ENCODE measurements around the gene ANKLE2.
"Not testable (repeated sequence)": the region's sequence is repeated elsewhere in the genome, so short reads cannot be mapped to it uniquely, and the experiment has no call there.

ANKLE2 gene

GRCh38 chr12:132717531-132718387 lies 43.9 kb downstream of the ANKLE2 start:
- peak in 1 of 2 experiments; percentile 35 for DNase-seq

- DNase-seq: no peak
Observed at GRCh38 chr12:132717011-132717410, 44.6 kb downstream of the ANKLE2 start.

- DNase-seq: no peak
Observed at GRCh38 chr12:132716356-132716755, 45.3 kb downstream of the ANKLE2 start.

- no peak for DNase-seq
Observed at GRCh38 chr12:132715874-132716273, 45.8 kb downstream of the ANKLE2 start.

- DNase-seq: no peak
Observed at GRCh38 chr12:132713123-132713522, 48.5 kb downstream of the ANKLE2 start.

- DNase-seq: peak in 1 of 2 experiments; percentile 47
Observed at GRCh38 chr12:132711080-132711843, 50.4 kb downstream of the ANKLE2 start.

GRCh38 chr12:132710405-132711079 lies 51.1 kb downstream of the ANKLE2 start, which contains the start of gene PGAM5:
Gene PGAM5 (plus strand): TSS chr12:132710842. CDS start chr12:132710877, 35 bp downstream.
- peak; percentile 50 to 93 for DNase-seq

GRCh38 chr12:132710043-132710404 lies 51.6 kb downstream of the ANKLE2 start:
- peak in 1 of 2 experiments; percentile 47 for DNase-seq

- DNase-seq: no peak
Observed at GRCh38 chr12:132708150-132708549, 53.5 kb downstream of the ANKLE2 start.

- DNase-seq: no peak
Observed at GRCh38 chr12:132707241-132707640, 54.4 kb downstream of the ANKLE2 start.

- DNase-seq: no peak
Observed at GRCh38 chr12:132703641-132704040, 58.0 kb downstream of the ANKLE2 start.

- DNase-seq: no peak
Observed at GRCh38 chr12:132702640-132703039, 59.0 kb downstream of the ANKLE2 start.

- no peak for DNase-seq
Observed at GRCh38 chr12:132700212-132700822, 61.3 kb downstream of the ANKLE2 start.

GRCh38 chr12:132698341-132698740 lies 63.3 kb downstream of the ANKLE2 start:
- no peak for DNase-seq

- DNase-seq: no peak
Observed at GRCh38 chr12:132695431-132695830, 66.2 kb downstream of the ANKLE2 start.

- DNase-seq: not testable (repeated sequence)
Observed at GRCh38 chr12:132694888-132695287, 66.7 kb downstream of the ANKLE2 start.

- not testable (repeated sequence) for DNase-seq
Observed at GRCh38 chr12:132692030-132692429, 69.6 kb downstream of the ANKLE2 start.

- no peak for DNase-seq
Observed at GRCh38 chr12:132690112-132690511, 71.5 kb downstream of the ANKLE2 start.

- DNase-seq: no peak
Observed at GRCh38 chr12:132689227-132689626, 72.4 kb downstream of the ANKLE2 start.

GRCh38 chr12:132687211-132688164 lies 74.1 kb downstream of the ANKLE2 start, which contains the start of the genes POLE and PXMP2:
Gene POLE (minus strand): TSS chr12:132687342. CDS start chr12:132687315, 27 bp downstream.
Gene PXMP2 (plus strand): TSS chr12:132687587. CDS start chr12:132687671, 84 bp downstream.
- DNase-seq: peak; percentile 84 to 98

GRCh38 chr12:132686825-132687210 lies 74.8 kb downstream of the ANKLE2 start:
- DNase-seq: peak in 1 of 2 experiments; percentile 63
